CD4-positive, alpha-beta T cell treated with Interleukin-6 for 4 hours (primary cell): ENCODE data around the gene GDF10.

Experiments used
- DNase-seq: peaks from one replicate; pipeline ENCODE4 v3.0.0-alpha.2; 2020; ENCODE audit warnings: mixed read lengths

The GDF10 gene

DNA sequence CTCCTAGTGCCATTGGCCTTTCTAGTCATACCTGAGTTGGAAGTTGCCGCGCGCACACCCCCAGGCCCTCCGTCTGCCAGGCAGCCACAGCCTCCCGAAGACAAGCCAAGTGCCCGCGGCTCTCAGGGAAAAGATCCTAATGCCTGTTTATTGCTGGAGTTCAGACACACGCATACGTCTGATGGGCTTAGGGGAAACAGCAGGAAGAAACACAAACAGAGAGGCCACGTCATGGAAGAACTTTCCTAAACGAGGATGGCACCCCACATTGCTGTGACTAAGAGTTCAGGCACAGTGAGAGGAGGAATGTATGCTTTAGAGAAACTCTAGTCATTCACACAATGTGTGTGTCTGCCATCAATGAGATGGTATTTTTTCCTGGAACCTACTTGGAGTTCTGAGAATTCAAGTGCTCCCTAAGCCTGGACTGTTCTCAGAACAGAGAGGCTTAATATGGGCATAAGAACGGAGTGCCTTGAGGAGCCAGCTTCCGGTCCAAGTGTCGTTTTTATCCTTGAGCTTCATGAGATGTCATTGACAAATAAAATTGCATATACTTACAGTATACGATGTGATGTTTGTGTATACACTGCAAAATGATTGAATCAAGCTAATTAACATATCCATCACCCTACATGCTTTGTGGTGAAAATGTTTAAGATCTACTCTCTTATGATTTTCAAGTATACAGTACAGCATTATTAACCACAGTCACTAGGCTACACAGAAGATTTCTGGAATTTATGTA is 36.6 kb downstream of the GDF10 start:
- DNase-seq = no peak

DNA sequence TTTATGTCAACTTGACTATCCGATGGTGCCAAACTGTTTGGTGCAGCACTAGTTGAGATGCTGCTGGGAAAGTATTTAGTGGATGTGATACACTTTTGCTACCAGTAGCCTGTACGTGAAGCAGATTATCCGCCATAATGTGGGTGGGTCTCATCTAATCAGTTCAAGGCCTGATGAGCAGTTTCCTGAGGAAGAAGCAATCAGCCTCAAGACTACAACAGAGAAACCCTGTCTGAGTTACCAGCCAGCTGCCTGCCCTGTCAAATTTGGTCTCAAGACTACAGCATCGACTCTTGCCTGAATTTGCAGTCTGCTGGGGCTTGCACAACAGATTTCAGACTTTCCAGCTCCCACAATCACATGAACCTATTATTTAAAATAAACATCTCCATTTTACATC is 37.3 kb downstream of the GDF10 start:
- no peak for DNase-seq

GRCh38 chr10:47339186-47339735 is 39.3 kb downstream of the GDF10 start:
- no peak for DNase-seq

- no peak for DNase-seq
Observed at GRCh38 chr10:47339759-47340607, 40.0 kb downstream of the GDF10 start.

DNA sequence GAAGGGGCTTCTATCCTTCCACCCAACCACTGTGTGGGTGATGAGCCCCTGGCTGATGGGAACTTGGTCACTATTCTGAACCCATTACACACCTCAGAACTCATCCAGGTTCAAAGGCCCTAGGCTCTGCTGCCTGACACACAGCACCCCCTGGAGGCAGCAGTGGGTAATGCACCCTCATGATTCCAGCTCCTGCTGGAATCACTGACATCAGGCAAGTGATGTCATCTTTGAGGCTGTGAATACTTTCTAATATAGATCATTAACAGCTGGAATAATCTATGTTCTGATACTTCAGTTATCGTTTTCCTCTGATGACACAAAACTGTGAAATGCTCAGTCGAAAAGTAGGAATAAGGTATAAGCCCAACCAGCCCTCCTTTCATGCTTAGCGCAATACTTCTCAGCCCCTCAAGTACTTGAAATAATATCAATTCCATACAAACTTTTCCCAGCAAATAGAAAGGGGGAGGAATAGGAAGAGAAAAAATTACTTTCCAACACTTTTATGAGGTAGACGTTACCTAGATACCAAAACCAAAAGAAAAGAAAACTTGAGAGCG is 40.7 kb downstream of the GDF10 start:
- peak; percentile 76 for DNase-seq

DNA sequence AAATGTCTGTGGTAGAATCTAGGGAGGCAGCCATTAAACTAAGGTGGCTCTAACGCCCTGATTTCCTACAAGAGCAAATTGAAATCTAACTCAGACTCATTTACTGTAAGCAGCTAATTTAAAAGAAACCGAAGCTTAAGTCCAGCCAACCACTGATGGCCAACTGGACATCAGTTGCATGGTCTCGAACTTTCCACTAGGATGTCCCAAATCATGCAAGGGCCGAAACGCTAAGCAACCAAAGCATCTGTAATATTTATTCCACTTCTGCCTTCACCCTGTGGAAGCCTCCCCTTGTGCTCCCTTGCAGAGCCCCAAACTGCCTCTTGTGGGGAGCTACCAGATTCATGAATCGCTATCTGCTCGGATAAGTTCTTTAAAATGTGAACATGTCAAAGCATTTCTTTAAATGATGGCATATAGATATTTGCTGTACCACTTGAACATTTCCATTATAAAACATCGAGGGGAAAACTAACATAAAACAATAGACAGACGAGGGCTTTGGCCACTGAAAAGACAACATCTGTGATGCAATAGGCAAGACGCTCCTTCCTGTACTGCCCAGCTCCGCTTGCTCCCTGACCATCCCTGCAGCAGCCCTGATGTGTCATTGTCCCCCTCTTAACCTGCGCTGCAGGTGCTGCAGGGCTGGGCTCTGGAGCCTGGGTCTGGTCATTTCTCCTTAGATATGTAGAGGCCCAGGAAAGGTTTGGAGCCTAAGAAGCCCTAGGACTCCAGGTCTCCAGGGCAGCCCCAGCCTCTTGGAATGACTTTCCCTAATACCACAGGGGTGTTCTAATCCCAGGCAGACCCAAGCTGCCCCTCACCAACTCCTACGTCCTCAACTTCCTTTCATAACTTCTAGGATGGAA is 45.2 kb downstream of the GDF10 start:
- no peak for DNase-seq

GRCh38 chr10:47346581-47347302 is 46.7 kb downstream of the GDF10 start:
- no peak for DNase-seq

GRCh38 chr10:47347303-47347675 is 47.3 kb downstream of the GDF10 start:
- DNase-seq = no peak

DNA sequence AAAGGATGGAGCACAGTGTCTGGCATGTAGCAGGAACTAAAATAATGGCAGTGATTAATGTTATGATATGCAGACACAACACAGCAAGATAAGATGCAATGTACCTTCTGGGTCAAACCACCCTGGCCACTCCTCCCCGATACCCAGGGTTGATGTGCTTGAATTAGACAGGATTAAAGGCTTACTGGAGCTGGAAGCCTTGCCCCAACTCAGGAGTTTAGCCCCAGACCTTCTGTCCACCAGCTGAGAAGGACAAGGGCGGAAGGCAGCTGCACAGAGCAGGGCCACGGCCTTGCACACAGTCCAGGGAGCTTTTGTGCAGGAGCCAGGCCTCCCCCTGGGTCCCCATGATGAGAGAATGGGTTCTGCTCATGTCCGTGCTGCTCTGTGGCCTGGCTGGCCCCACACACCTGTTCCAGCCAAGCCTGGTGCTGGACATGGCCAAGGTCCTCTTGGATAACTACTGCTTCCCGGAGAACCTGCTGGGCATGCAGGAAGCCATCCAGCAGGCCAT is 48.2 kb downstream of the GDF10 start, which contains the start of gene RBP3:
Gene RBP3 (plus strand): TSS at position 226 of the 514 bp plus-strand sequence. CDS start 122 bp downstream, at position 348.
- DNase-seq = no peak

DNA sequence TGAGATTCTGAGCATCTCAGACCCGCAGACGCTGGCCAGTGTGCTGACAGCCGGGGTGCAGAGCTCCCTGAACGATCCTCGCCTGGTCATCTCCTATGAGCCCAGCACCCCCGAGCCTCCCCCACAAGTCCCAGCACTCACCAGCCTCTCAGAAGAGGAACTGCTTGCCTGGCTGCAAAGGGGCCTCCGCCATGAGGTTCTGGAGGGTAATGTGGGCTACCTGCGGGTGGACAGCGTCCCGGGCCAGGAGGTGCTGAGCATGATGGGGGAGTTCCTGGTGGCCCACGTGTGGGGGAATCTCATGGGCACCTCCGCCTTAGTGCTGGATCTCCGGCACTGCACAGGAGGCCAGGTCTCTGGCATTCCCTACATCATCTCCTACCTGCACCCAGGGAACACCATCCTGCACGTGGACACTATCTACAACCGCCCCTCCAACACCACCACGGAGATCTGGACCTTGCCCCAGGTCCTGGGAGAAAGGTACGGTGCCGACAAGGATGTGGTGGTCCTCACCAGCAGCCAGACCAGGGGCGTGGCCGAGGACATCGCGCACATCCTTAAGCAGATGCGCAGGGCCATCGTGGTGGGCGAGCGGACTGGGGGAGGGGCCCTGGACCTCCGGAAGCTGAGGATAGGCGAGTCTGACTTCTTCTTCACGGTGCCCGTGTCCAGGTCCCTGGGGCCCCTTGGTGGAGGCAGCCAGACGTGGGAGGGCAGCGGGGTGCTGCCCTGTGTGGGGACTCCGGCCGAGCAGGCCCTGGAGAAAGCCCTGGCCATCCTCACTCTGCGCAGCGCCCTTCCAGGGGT is 48.9 kb downstream of the GDF10 start:
- DNase-seq = no peak

- no peak for DNase-seq
Observed at GRCh38 chr10:47349516-47349915, 49.5 kb downstream of the GDF10 start.

DNA sequence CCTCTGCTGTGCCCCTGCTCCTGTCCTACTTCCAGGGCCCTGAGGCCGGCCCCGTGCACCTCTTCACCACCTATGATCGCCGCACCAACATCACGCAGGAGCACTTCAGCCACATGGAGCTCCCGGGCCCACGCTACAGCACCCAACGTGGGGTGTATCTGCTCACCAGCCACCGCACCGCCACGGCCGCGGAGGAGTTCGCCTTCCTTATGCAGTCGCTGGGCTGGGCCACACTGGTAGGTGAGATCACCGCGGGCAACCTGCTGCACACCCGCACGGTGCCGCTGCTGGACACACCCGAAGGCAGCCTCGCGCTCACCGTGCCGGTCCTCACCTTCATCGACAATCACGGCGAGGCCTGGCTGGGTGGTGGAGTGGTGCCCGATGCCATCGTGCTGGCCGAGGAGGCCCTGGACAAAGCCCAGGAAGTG is 50.0 kb downstream of the GDF10 start:
- no peak for DNase-seq

DNA sequence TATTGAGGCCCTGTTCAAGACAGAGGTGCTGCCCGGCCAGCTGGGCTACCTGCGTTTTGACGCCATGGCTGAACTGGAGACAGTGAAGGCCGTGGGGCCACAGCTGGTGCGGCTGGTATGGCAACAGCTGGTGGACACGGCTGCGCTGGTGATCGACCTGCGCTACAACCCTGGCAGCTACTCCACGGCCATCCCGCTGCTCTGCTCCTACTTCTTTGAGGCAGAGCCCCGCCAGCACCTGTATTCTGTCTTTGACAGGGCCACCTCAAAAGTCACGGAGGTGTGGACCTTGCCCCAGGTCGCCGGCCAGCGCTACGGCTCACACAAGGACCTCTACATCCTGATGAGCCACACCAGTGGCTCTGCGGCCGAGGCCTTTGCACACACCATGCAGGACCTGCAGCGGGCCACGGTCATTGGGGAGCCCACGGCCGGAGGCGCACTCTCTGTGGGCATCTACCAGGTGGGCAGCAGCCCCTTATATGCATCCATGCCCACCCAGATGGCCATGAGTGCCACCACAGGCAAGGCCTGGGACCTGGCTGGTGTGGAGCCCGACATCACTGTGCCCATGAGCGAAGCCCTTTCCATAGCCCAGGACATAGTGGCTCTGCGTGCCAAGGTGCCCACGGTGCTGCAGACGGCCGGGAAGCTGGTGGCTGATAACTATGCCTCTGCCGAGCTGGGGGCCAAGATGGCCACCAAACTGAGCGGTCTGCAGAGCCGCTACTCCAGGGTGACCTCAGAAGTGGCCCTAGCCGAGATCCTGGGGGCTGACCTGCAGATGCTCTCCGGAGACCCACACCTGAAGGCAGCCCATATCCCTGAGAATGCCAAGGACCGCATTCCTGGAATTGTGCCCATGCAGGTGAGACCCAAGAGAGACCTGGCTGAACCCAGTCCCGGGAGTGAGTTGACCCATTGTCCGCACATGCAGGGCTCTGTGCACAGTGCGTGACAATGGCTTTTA is 51.0 kb downstream of the GDF10 start:
- no peak for DNase-seq

- DNase-seq = no peak
Observed at GRCh38 chr10:47351899-47352815, 52.2 kb downstream of the GDF10 start.

GRCh38 chr10:47353351-47353750 is 53.4 kb downstream of the GDF10 start:
- no peak for DNase-seq

- no peak for DNase-seq
Observed at GRCh38 chr10:47354165-47354564, 54.2 kb downstream of the GDF10 start.

DNA sequence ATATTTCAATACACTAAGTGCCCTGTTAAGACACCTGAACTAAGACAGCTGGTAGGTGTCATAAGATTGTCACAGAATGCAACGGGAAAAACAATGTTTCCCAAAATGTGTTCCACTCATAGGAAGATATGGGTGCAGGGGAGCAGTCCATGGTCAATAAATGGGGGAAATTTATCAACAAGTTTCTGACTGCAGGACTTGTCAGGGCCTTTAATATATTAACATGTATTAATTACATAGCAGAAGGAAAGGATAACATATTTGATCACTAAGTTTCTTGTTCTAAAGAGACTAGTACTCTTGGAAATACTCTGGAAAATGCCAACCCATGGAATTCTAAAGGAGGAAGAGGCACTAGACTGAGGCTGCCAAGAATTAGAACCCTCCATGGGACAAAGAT is 54.9 kb downstream of the GDF10 start:
- no peak for DNase-seq

DNA sequence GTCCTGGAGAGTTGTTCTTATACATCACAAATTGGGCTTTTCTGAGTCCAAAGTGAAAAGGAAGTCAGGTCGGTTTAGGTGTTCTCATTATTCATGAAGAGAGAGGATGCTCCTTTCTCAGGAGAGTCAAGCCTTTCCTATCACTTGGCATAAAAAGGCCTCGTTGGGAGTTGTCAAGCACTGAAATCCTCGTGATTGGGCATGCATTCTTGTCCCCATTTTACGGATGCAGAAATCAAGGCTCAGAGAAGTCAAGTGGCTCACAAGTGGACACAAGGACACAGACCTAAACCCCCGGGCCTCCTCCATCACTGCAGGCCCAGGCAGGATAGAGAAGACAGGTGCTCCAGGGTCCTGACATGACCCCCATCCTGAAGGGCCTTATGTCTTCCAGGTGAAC is 56.7 kb downstream of the GDF10 start:
- DNase-seq = no peak
